Activated CD8-positive, alpha-beta memory T cell treated with anti-CD3 and anti-CD28 coated beads, Interleukin-2, amount 50 U/mL, for 24 hours (primary cell): ENCODE data around the gene SCGN.
A peak's percentile ranks its signal among the peaks of the same experiment; 100 is the strongest.

Experiments
- DNase-seq: peaks from one replicate; pipeline ENCODE4 v3.0.0-alpha.2; 2020; ENCODE audit errors: extremely low read depth

SCGN gene

GRCh38 chr6:25652007-25652515 lies at the start of gene SCGN:
SCGN (plus strand) TSS chr6:25652215; CDS start chr6:25652404, 189 bp downstream.
- peak; percentile 3 for DNase-seq

GRCh38 chr6:25602674-25602982 lies 49.4 kb upstream of the SCGN start:
- DNase-seq = no peak

DNA sequence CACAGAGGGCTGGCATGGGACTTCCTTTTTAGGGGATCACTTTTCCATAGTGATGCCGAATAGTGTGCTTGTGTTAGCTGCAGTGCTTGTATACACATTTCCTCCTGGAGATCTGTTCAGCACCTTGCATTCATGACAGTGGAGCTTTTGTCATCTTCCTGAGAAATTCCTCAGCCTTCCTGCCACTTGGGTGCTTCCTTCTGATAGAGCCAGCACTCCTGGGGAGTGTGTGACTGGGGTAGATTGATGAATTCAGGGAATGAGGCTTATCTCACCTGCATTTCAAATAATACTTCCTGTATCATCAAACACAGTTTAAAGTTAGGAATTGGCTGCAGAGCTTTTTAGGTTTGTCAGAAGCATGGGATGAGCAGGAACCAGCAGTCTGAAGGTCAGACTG lies 48.8 kb upstream of the SCGN start:
- DNase-seq = no peak

GRCh38 chr6:25606151-25606550 lies 45.9 kb upstream of the SCGN start:
- no peak for DNase-seq

DNA sequence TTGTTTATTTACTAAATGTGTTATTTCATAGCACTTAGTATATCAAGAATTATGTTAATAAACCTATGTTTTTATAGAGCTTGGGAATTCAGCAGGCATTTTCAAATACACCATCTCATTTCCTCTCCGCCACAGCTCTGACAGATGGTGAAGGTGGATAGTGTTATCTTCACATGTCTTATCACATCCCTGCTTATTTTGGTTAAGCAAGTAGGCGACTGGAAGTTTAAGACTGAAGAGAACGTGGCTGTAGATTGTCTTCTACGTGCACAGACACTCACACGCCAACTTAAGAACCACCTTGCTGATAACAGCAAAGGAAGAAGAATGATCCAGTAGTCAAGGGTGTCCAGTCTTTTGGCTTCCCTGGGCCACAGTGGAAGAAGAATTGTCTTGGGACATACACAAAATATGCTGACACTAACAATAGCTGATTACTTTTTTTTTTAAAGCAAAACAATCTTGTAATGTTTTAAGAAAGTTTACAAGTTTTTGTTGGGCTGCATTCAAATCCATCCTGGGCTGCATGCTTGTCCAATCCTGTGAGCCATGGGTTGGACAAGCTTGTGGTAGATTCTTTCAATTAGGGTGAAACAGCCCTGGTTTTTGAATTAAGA lies 43.3 kb upstream of the SCGN start:
- no peak for DNase-seq

- no peak for DNase-seq
Measured at GRCh38 chr6:25612666-25613065, 39.3 kb upstream of the SCGN start.

- no peak for DNase-seq
Measured at GRCh38 chr6:25613415-25613814, 38.6 kb upstream of the SCGN start.

GRCh38 chr6:25614052-25614451 lies 38.0 kb upstream of the SCGN start:
- DNase-seq = no peak

- no peak for DNase-seq
Measured at GRCh38 chr6:25615471-25615870, 36.5 kb upstream of the SCGN start.

- no peak for DNase-seq
Measured at GRCh38 chr6:25617997-25618396, 34.0 kb upstream of the SCGN start.

DNA sequence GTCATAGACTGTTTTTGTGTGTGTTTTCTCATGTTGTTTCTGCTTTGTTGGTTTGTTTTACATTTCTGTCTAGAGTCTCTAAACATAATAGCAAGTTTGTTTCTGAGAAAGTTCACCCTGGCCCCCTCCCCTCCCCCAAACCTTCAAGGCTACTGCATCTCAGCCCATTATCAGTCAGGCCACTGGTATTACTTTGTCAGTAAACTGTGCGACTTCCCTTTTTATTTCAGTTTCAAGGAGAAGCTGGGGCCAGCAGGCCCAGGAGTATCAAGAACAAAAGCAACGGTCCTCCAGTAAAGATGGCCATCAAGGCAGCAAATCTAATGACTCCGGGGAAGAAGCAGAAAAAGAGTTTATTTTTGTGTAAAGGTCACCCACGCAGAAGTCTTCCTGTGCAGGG lies 32.8 kb upstream of the SCGN start:
- DNase-seq = no peak

- DNase-seq = no peak
Measured at GRCh38 chr6:25620391-25620790, 31.6 kb upstream of the SCGN start.

- no peak for DNase-seq
Measured at GRCh38 chr6:25623065-25623464, 28.9 kb upstream of the SCGN start.

DNA sequence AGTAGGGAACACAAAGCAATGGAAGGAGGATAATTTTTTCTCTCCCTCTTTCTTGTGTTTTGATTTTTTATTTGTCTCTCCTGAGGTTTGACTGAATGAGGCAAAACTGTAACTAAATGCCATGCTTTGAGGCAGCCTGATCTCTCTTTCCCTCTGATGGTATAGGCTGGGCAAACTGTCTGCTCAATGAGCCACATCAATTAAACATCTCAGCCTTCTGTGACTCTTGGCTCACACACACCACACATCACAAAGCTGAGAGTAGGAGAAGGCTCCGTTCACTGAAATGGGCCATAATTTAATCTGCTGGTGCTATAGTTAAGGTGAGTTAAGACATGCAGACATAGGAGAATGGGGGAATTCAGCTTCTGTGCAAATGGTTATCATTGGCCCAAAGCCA lies 28.1 kb upstream of the SCGN start:
- DNase-seq = no peak

- DNase-seq = no peak
Measured at GRCh38 chr6:25627001-25627400, 25.0 kb upstream of the SCGN start.

- DNase-seq = no peak
Measured at GRCh38 chr6:25628471-25629197, 23.4 kb upstream of the SCGN start.

DNA sequence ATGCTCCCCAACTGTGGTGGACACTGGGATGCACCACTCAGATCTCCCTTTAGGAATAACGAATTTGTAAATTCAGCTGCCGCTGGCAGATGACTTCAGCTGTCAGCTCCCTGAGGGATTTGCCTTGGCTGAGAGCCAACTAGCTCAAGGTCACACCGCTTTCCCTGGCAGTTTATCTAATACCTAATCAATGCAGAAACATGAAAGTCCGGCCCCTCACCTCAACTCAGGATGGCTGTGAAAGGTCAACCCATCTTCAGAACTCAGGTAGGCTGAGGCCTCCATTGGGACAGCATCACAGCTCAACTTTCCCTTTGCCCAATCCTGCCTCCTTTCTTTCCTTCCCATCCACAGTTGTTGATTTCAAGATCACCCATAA lies 22.8 kb upstream of the SCGN start:
- DNase-seq = no peak

DNA sequence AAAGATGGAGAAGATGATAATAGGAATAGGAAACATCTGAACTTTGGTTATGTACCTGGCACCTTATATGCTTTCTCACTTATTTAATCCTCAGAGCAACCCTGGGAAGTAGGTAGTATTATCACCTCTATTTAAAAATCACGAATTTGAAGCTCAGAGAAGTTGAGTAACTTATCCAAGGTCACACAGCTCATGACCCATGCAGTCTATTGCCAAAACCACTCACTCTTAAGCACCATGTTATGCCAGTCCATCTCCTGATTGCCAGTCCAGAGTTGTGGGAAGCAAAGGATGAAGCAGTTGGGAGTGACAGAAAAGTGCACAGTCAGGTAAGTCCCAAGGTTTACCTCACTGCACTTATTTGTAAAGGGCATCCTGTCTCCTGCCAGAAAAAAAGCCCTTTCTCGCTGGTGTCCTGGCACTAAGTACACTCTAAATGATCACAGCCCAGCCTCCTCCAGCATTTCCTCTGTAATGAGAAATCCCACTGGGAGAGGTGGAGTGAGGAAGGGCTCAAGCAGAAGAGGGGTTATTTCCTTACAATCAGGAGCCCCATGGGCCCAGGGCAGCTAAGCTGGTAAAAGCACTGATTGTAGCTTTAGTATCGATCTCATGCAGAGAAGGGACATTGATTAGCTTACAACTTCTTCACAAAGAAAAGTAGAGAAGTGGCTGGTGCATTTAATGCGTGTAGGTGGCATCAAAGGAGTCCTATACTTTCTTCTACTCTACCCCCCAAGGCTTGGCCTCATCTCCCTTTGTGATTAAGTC lies 21.3 kb upstream of the SCGN start:
- DNase-seq = no peak

GRCh38 chr6:25635886-25636317 lies 16.1 kb upstream of the SCGN start:
- DNase-seq = no peak

DNA sequence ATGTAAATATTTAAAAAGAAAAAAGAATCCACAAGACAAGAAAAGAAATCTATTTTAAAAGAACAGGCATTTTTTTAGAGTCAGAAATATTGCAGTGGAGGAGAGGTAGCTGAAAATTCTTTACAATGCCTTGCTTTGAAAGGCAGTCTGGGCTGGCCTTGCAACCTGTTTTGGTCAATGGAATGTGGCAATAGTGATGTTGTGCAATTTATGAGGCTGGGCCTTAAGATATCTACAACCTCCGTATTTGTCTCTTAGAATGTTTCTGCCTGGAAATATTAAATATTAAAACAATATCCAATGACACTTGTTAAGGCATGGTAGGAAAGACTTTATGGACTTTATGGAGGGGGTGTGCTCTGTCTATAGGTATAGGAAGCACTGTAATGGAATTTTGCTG lies 14.8 kb upstream of the SCGN start:
- no peak for DNase-seq

DNA sequence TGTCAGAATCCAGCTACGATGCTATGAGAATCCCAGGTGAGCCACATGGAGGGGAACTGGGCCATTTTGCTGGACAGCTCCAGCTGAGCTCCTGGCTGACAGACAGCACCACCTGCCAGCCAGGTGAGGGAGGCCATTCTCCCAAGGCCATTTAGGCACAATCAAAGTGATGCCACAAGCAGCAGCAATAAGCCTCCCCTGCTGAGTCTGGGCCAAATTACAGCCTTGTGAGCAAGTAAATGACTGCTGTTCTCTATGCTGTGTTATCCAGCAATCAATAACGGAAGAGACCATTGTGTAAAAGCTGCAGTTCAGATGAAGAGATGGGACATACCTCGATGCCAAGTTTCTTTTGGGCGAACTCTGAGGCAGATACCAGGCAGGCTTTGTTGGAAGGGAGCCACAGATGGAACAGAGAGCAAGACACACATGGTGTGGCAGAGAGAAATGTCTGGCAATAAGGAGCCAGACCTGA lies 14.0 kb upstream of the SCGN start:
- DNase-seq = no peak

DNA sequence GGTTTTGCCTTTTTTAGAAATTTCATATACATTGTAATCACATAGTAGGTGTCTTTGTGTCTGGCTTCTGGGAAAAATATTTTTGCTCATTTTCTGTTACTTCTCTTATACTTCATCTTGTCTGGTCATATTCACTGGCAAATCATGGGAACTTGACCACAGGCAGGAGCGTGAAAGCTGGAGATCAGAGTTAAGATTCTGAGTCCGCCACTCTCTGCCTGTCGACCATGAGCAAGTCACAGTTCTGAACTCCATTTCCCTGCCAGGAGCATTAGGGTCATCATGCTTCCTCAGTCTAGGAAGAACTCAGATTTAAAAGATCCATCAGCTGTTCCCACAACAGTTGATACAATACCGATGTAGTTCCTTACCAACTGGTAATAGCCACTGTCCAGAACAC lies 12.4 kb upstream of the SCGN start:
- no peak for DNase-seq

DNA sequence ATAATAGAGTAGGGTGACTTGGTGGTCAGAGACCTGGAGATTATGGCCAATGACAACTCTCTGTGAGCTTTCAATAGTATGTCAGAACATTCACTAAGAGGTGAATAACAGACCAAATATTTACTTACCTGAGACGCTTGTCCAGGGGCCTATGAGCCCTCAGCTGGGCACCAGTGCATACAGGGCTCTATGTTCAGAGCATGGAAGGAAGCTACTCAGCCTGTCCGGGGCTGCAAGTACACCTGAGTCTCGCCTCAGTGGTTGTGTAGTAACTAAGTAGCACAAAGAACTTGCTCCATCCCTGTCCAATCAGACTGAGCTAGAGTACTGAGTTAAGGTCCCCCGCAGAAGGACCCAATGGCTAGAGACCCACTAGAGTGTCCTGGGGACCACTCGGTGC lies 11.6 kb upstream of the SCGN start:
- DNase-seq = no peak
